Nephron progenitor cell (in vitro differentiated cells): Measurements from ENCODE around the gene IDUA.

Experiments
- DNase-seq: peaks from one replicate; pipeline ENCODE4 v3.0.0; 2021
- H3K27ac Mint-ChIP-seq: 2 replicates; pipeline ENCODE4 v1.8.0; 2021; ENCODE audit warnings: mild to moderate bottlenecking, moderate library complexity, mixed read lengths
- H3K27me3 Mint-ChIP-seq: 2 replicates; pipeline ENCODE4 v1.8.0; 2021; ENCODE audit warnings: mild to moderate bottlenecking, low read depth, mixed read lengths; ENCODE audit not compliant: poor library complexity
- H3K36me3 Mint-ChIP-seq: 2 replicates; pipeline ENCODE4 v1.8.0; 2021; ENCODE audit warnings: low read depth, mixed read lengths
- H3K4me1 Mint-ChIP-seq: 2 replicates; pipeline ENCODE4 v1.8.0; 2021; ENCODE audit warnings: mixed read lengths
- H3K4me3 Mint-ChIP-seq: 2 replicates; pipeline ENCODE4 v1.8.0; 2021; ENCODE audit warnings: mild to moderate bottlenecking, moderate library complexity, mixed read lengths
- H3K9me3 Mint-ChIP-seq: 2 replicates; pipeline ENCODE4 v1.8.0; 2021; ENCODE audit warnings: mild to moderate bottlenecking, moderate library complexity, mixed read lengths
- CTCF ChIP-seq: fragments of 200-600 bp; sonication (generic); IDR thresholded peaks from 2 replicates; pipeline ENCODE4 v1.5.0; 2021; ENCODE audit warnings: antibody characterized with exemption

IDUA gene

GRCh38 chr4:999882-1000425 is 13.1 kb downstream of the IDUA start:
- TF ChIP-seq CTCF, result no peak
- Mint-ChIP-seq H3K9me3 (no peaks in the 10 kb centered on the region), H3K36me3 (no peaks in the 10 kb centered on the region), H3K27me3 (peaks cover 87% of the 10 kb centered on the region), H3K27ac (no peak overlapping the region), H3K4me1 (no peaks in the 10 kb centered on the region), H3K4me3 (no peak overlapping the region)
- peak; percentile 5 for DNase-seq

GRCh38 chr4:1000686-1001260 is 13.9 kb downstream of the IDUA start:
- no peaks in the 10 kb centered on the region for H3K36me3 Mint-ChIP-seq
- no peak for TF ChIP-seq CTCF
- peaks cover 2% of the 10 kb centered on the region for H3K9me3 Mint-ChIP-seq
- H3K27me3 Mint-ChIP-seq, result peaks cover 87% of the 10 kb centered on the region
- no peak for DNase-seq
- no peak overlapping the region for H3K4me3 Mint-ChIP-seq
- H3K27ac Mint-ChIP-seq, result no peak overlapping the region
- H3K4me1 Mint-ChIP-seq, result no peaks in the 10 kb centered on the region

- no peak for DNase-seq
- H3K36me3 Mint-ChIP-seq, result peaks cover 3% of the 10 kb centered on the region
- H3K27me3 Mint-ChIP-seq, result peaks cover 87% of the 10 kb centered on the region
- H3K4me3 Mint-ChIP-seq, result no peak overlapping the region
- no peak for TF ChIP-seq CTCF
- no peak overlapping the region for H3K27ac Mint-ChIP-seq
- peaks cover 9% of the 10 kb centered on the region for H3K9me3 Mint-ChIP-seq
- no peaks in the 10 kb centered on the region for H3K4me1 Mint-ChIP-seq
Observed at GRCh38 chr4:1001561-1002130, 14.8 kb downstream of the IDUA start.

DNA sequence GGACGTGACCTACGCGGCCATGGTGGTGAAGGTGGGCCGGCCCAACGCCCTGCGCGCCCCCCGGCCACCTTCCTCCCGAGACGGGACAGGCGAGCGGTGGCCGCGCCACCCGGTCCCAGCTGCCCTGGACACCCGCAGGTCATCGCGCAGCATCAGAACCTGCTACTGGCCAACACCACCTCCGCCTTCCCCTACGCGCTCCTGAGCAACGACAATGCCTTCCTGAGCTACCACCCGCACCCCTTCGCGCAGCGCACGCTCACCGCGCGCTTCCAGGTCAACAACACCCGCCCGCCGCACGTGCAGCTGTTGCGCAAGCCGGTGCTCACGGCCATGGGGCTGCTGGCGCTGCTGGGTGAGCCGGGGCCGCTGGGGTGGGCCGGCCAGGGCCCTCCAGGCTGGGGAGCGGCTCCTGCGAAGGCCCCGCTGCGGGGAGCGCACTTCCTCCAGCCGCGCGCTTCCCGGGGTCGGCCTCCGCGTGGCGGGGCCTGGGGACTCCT is 15.3 kb downstream of the IDUA start:
- no peak overlapping the region for H3K4me3 Mint-ChIP-seq
- no peaks in the 10 kb centered on the region for H3K4me1 Mint-ChIP-seq
- TF ChIP-seq CTCF, result no peak
- H3K36me3 Mint-ChIP-seq, result peaks cover 9% of the 10 kb centered on the region
- H3K9me3 Mint-ChIP-seq, result peaks cover 14% of the 10 kb centered on the region
- peak; percentile 53 for DNase-seq
- H3K27ac Mint-ChIP-seq, result no peak overlapping the region
- peaks cover 87% of the 10 kb centered on the region for H3K27me3 Mint-ChIP-seq

GRCh38 chr4:1002631-1003251 is 15.9 kb downstream of the IDUA start:
- Mint-ChIP-seq H3K9me3 (peaks cover 20% of the 10 kb centered on the region), H3K4me1 (no peaks in the 10 kb centered on the region), H3K4me3 (no peak overlapping the region), H3K27me3 (peaks cover 92% of the 10 kb centered on the region), H3K36me3 (peaks cover 11% of the 10 kb centered on the region), H3K27ac (no peak overlapping the region)
- TF ChIP-seq CTCF, result no peak
- DNase-seq, result peak; percentile 61
